Sigmoid colon (tissue), 7 donors: Measurements from ENCODE around the gene CCDC157. TPM values are rescaled to one million over a fixed set of nuclear protein-coding genes. Genes with fewer than 3 reads are reported as not detected.

Experiments used
- DNase-seq: peaks from one replicate; pipeline ENCODE4 v3.0.0-alpha.2; 2019
- H3K27ac ChIP-seq, 4 donors: fragments of 200-600 bp; sonication (generic); one replicate each; pipeline ENCODE4 v1.5.1; 2016 to 2019; ENCODE audit warnings: mild to moderate bottlenecking in 1 of 4
- H3K27me3 ChIP-seq, 3 donors: fragments of 200-600 bp; sonication (generic); one replicate each; pipeline ENCODE4 v1.5.1; 2019; ENCODE audit warnings: mild to moderate bottlenecking in 1 of 3
- H3K36me3 ChIP-seq, 4 donors: fragments of 200-600 bp; sonication (generic); one replicate each; pipeline ENCODE4 v1.5.1; 2016 to 2019
- H3K4me1 ChIP-seq, 4 donors: fragments of 200-600 bp; sonication (generic); one replicate each; pipeline ENCODE4 v1.5.1; 2017 to 2019
- H3K4me3 ChIP-seq, 4 donors: fragments of 200-600 bp; sonication (generic); one replicate each; pipeline ENCODE4 v1.5.1; 2017 to 2019; ENCODE audit warnings: mild to moderate bottlenecking in 2 of 4, moderate library complexity in 1 of 4
- H3K9me3 ChIP-seq, 4 donors: fragments of 200-600 bp in 3 of 4; sonication (generic) in 3 of 4; one replicate each; pipeline versions ENCODE4 v1.5.1 to v1.6.1; 2013 to 2019
- CTCF ChIP-seq, 4 experiments: fragments of 450-650 bp in 3 of 4; fragments of 200-600 bp in 1 of 4; IDR thresholded peaks; one replicate each; pipeline ENCODE4 v1.5.1; 2016 to 2019; ENCODE audit warnings: antibody characterized with exemption in 4 of 4, mild to moderate bottlenecking in 3 of 4, moderate library complexity in 2 of 4
- EP300 ChIP-seq, 4 donors: sonication (generic); formaldehyde crosslinking; IDR thresholded peaks; one replicate each; pipeline ENCODE4 v1.6.1; 2017; ENCODE audit warnings: antibody characterized with exemption in 4 of 4
- POLR2A ChIP-seq, 2 donors: fragments of 450-650 bp; IDR thresholded peaks; one replicate each; pipeline ENCODE4 v1.6.1; 2016; ENCODE audit warnings: antibody characterized with exemption in 2 of 2, mild to moderate bottlenecking in 2 of 2, moderate library complexity in 2 of 2
- POLR2AphosphoS5 ChIP-seq, 4 donors: sonication (generic); formaldehyde crosslinking; IDR thresholded peaks; one replicate each; pipeline ENCODE4 v1.6.1; 2017; ENCODE audit warnings: antibody characterized with exemption in 4 of 4
- WGBS, 2 donors: extraction: QIAGEN DNeasy Blood & Tissue Kit; methylation state at CpG; one replicate each; pipeline ENCODE4 v1.1.7; 2013; 5-methylcytosine and 5-hydroxymethylcytosine counted together
- intact Hi-C: fragments of 100-400 bp; cut with DNase I; formaldehyde crosslinking; loops from one replicate; pipeline ENCODE4 v1.15.1; 2023
- polyA plus RNA-seq, 3 donors: library from polyadenylated mRNA; stranded (reverse); fragments of 200-250 nt; gene quantifications; one replicate each; pipeline ENCODE4 v1.2.3, GENCODE V29; 2013
- total RNA-seq, 4 donors: library from RNA; depleted of rRNA; stranded (reverse); fragments of >200 nt; gene quantifications; one replicate each; pipeline ENCODE4 v1.1.0, GENCODE V29; 2016
- donor health status: healthy with polysubstance abuse.
- donor health status: Bipolar disorder and iron deficiency.
- donor health status: healthy.

The CCDC157 gene
- total and polyA plus RNA-seq, 7 donors: 0.83 to 2.0 (median 1.6) TPM

GRCh38 chr22:30325724-30326254 is 31.0 kb upstream of the CCDC157 start:
- Histone ChIP-seq H3K4me1 (peaks cover 0 to 59% (median 54%) of the 10 kb centered on the region in 4 donors), H3K27ac (peak overlapping the region; percentile 91 to 98 (median 92)), H3K4me3 (peak overlapping the region; percentile 83 to 100 (median 96)), H3K9me3 (no peaks in the 10 kb centered on the region), H3K27me3 (no peaks in the 10 kb centered on the region), H3K36me3 (peaks cover 0 to 12% (median 0%) of the 10 kb centered on the region in 4 donors)
- intact Hi-C loops: loop anchor here (1.0 to 2.0 kb wide), 3 partner anchors 31 to 61 kb away; partner anchors contain the start of genes CCDC157, RNF215 and SF3A1
- TF ChIP-seq EP300 (IDR thresholded peaks at IDR 0.05) (no peak), CTCF (IDR thresholded peaks at IDR 0.05) (no peak), POLR2AphosphoS5 (IDR thresholded peaks at IDR 0.05) (no peak), POLR2A (IDR thresholded peaks at IDR 0.05) (no peak)
- WGBS, 2 donors: 27 to 39% methylated on average over 14 of the region's 14 CpGs
- no peak for DNase-seq

DNA sequence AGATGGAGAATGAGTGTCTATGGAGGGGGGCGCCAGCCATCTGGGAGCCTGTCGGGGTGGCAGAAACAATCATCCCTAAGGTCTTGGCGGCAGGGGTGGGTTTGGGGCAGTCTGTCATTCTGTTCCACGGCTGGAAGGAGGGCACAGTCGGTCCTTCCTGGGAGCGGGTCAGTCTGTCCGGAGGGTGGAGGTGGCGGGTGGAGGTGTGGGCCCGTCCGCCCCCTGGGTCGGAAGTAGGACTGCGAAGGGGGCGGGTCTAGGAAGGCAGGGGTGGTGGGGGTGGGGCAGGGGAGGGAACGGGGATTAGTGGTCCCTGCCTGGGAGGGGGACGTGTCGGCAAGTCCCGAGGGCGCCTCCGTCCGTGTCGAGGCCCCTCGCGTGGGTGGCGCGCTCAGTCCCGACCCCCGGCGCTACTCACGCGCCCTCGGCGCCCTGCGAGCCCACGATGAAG is 30.5 kb upstream of the CCDC157 start:
- TF ChIP-seq POLR2AphosphoS5 (IDR thresholded peaks at IDR 0.05) (no peak), POLR2A (IDR thresholded peaks at IDR 0.05) (no peak), EP300 (IDR thresholded peaks at IDR 0.05) (no peak), CTCF (IDR thresholded peaks at IDR 0.05) (no peak)
- peak; percentile 78 for DNase-seq
- Histone ChIP-seq H3K27me3 (no peaks in the 10 kb centered on the region), H3K4me3 (peak overlapping the region; percentile 83 to 100 (median 96)), H3K27ac (peak overlapping the region; percentile 91 to 98 (median 92)), H3K4me1 (peaks cover 0 to 54% (median 49%) of the 10 kb centered on the region in 4 donors), H3K9me3 (no peaks in the 10 kb centered on the region), H3K36me3 (peaks cover 0 to 13% (median 1%) of the 10 kb centered on the region in 4 donors)
- 1% methylated on average over 34 of the region's 34 CpGs for WGBS, 2 donors
- intact Hi-C loops: loop anchor here (1.0 to 2.0 kb wide), 2 partner anchors 31 to 38 kb away; partner anchors contain the start of genes CCDC157 and SF3A1

DNA sequence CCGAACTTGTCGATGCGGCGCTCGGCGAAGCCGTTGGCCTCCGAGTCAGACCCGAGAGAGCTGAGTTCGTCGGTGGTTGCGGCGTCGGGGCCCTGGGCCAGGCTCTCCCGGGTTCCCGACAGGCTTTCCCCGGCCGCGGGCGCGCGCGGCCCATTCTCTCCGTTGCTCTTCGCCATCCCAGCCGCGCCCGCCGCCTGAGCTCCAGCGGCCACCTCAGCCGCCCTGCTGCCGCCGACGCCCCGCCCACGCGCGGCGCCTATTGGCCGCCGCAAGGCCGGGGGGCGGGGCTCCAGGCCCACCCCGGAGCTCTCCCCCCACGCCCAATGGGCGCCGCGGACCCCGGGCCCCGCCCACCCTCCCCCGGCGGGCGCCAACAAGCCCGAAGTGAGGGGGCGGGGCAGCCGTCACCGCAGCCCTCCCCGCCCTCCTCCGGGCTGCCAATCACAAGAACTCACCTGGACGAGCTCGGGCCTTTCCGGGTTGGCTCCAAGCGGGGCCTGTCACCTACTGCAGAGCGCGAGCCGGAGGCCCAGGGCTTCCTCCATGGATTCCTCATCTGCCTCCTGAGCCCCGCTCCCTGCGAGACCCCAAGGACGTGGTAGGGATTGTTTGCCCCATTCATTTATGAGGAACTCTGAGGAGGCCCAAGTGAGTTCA is 30.0 kb upstream of the CCDC157 start, which contains the start of gene TBC1D10A:
Gene TBC1D10A, minus strand, starts transcription at position 236 of the 657 bp plus-strand sequence. Its CDS starts 60 bp downstream, at position 176.
- peak within 1 kb of the TSS; percentile 91 to 98 (median 92) for H3K27ac ChIP-seq
- DNase-seq: peak; percentile 94
- WGBS, 2 donors: 0 to 1% methylated on average over 69 of the region's 69 CpGs
- H3K4me1 ChIP-seq: peaks cover 0 to 48% (median 44%) of the 10 kb centered on the region in 4 donors
- peak within 1 kb of the TSS; percentile 83 to 100 (median 96) for H3K4me3 ChIP-seq
- no peaks in the 10 kb centered on the region for H3K27me3 ChIP-seq
- H3K36me3 ChIP-seq: peaks cover 0 to 18% (median 4%) of the 10 kb centered on the region in 4 donors
- no peaks in the 10 kb centered on the region for H3K9me3 ChIP-seq
- no peak for TF ChIP-seq EP300 (IDR thresholded peaks at IDR 0.05)
- TF ChIP-seq POLR2AphosphoS5 (IDR thresholded peaks at IDR 0.05): peak; percentile 65 to 93 (median 90)
- TF ChIP-seq CTCF (IDR thresholded peaks at IDR 0.05): no peak
- TF ChIP-seq POLR2A (IDR thresholded peaks at IDR 0.05): peak; percentile 68 to 75
- intact Hi-C loops: loop anchor here (1.0 to 2.0 kb wide), 2 partner anchors 30 to 39 kb away; partner anchors contain the start of genes CCDC157 and SF3A1

DNA sequence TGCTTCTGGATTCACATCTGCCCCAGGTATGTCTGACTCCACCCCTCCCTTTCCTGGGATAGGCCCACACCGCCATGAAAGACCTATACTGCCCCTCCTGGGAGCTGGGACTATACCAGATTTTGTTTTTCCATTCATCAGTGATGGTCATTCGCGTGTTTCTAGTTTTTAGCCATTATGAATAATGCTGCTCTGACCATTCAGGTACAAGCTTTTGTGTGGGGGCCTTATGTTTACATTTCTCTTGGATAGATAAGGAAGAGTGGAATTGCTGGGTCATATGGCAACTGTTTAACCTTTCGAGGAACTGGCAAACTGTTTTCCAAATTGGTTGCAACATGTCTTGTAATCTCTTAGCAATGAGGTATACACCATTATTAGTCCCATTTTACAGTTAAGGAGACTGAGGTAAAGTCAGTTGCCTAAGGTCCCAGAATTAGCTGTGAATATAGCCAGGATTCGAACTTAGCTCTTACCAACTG is 28.9 kb upstream of the CCDC157 start:
- intact Hi-C loops: loop anchor here (2.0 kb wide), 1 partner anchor 29 kb away; the partner anchor contains the start of genes CCDC157 and SF3A1
- TF ChIP-seq POLR2A (IDR thresholded peaks at IDR 0.05) (no peak), CTCF (IDR thresholded peaks at IDR 0.05) (no peak), POLR2AphosphoS5 (IDR thresholded peaks at IDR 0.05) (no peak), EP300 (IDR thresholded peaks at IDR 0.05) (no peak)
- peaks cover 0 to 39% (median 37%) of the 10 kb centered on the region in 4 donors for H3K4me1 ChIP-seq
- H3K36me3 ChIP-seq: peaks cover 1 to 29% (median 10%) of the 10 kb centered on the region in 4 donors
- DNase-seq: no peak
- H3K27me3 ChIP-seq: no peaks in the 10 kb centered on the region
- peak overlapping the region in 3 of 4 donors; percentile 91 to 98 (median 93) for H3K27ac ChIP-seq
- no peaks in the 10 kb centered on the region for H3K9me3 ChIP-seq
- no peak overlapping the region for H3K4me3 ChIP-seq
- 31 to 70% methylated on average over 5 of the region's 5 CpGs for WGBS, 2 donors
